K562 (cell line): Measurements from ENCODE around the gene EP300. TPM values are rescaled to one million over a fixed set of nuclear protein-coding genes. Genes with fewer than 3 reads are reported as not detected.
A peak's percentile ranks its signal among the peaks of the same experiment; 100 is the strongest.

Experiments used
- ADNP ChIP-seq: fragments of 200-800 bp; sonication (Bioruptor generic); IDR thresholded peaks from 2 replicates; pipeline ENCODE4 v1.6.1; 2016; ENCODE audit warnings: missing genetic modification characterization, missing compliant biosample characterization
- ARID3B ChIP-seq: fragments of 250-450 bp; sonication (Bioruptor Pico); IDR thresholded peaks from 2 replicates; pipeline ENCODE4 v1.4.0; 2020; ENCODE audit warnings: borderline replicate concordance
- BHLHE40 ChIP-seq: IDR thresholded peaks from 2 replicates; pipeline ENCODE4 v1.6.1; 2011; ENCODE audit warnings: low read length, improper control_type of control experiment
- CBFA2T3 ChIP-seq: fragments of 450-650 bp; IDR thresholded peaks from 2 replicates; pipeline ENCODE4 v1.6.1; 2017
- CTCFL ChIP-seq: IDR thresholded peaks from 2 replicates; pipeline ENCODE4 v1.6.1; 2011; ENCODE audit warnings: borderline replicate concordance, low read depth, mild to moderate bottlenecking, moderate library complexity, low read length; ENCODE audit not compliant: insufficient read depth, poor library complexity, severe bottlenecking
- EP300 ChIP-seq: IDR thresholded peaks from 2 replicates; pipeline ENCODE4 v1.6.1; 2012; ENCODE audit warnings: low read length, improper control_type of control experiment
- ETS2 ChIP-seq: IDR thresholded peaks from 2 replicates; pipeline ENCODE4 v1.6.1; 2016; ENCODE audit warnings: borderline replicate concordance, missing genetic modification characterization, mild to moderate bottlenecking, moderate library complexity, missing compliant biosample characterization; ENCODE audit not compliant: poor library complexity, severe bottlenecking
- FOXM1 ChIP-seq, 2 experiments: fragments of 450-650 bp in 1 of 2; sonication (generic) in 1 of 2; formaldehyde crosslinking in 1 of 2; IDR thresholded peaks; 2 replicates each; pipeline versions ENCODE4 v1.6.1 to v1.9.0; 2017 to 2022; ENCODE audit warnings: low read depth in 2 of 2, mild to moderate bottlenecking in 2 of 2, missing genetic modification reagents in 1 of 2, moderate library complexity in 1 of 2
- GTF2A2 ChIP-seq: IDR thresholded peaks from 2 replicates; pipeline ENCODE4 v1.6.1; 2016; ENCODE audit warnings: mild to moderate bottlenecking, missing genetic modification characterization, missing compliant biosample characterization
- JUND ChIP-seq, 2 experiments: IDR thresholded peaks; 2 replicates in 1 of 2; 3 replicates in 1 of 2; pipeline ENCODE4 v1.6.1; 2011; ENCODE audit warnings: borderline replicate concordance in 2 of 2, low read depth in 2 of 2, low read length in 2 of 2, improper control_type of control experiment in 1 of 2, missing biosample characterization in 1 of 2, missing genetic modification characterization in 1 of 2, missing genetic modification reagents in 1 of 2
- KDM4B ChIP-seq, 2 experiments: fragments of 450-650 bp in 1 of 2; sonication (generic) in 1 of 2; IDR thresholded peaks; 2 replicates each; pipeline ENCODE4 v1.6.1; 2016 to 2017; ENCODE audit warnings: borderline replicate concordance in 2 of 2, antibody characterized with exemption in 1 of 2, low read depth in 1 of 2, mild to moderate bottlenecking in 1 of 2
- MAFK ChIP-seq: IDR thresholded peaks from 2 replicates; pipeline ENCODE4 v1.6.1; 2011; ENCODE audit warnings: low read length, improper control_type of control experiment
- NR2F6 ChIP-seq: fragments of 450-650 bp; formaldehyde crosslinking; IDR thresholded peaks from 2 replicates; pipeline ENCODE4 v1.4.0; 2020; ENCODE audit warnings: mild to moderate bottlenecking
- PHF21A ChIP-seq: fragments of 450-650 bp; IDR thresholded peaks from 2 replicates; pipeline ENCODE4 v1.6.1; 2017; ENCODE audit warnings: low read depth, borderline replicate concordance
- POLR2B ChIP-seq: fragments of 450-650 bp; IDR thresholded peaks from 2 replicates; pipeline ENCODE4 v1.6.1; 2018; ENCODE audit warnings: low read depth; ENCODE audit not compliant: partially characterized antibody
- POLR2G ChIP-seq: fragments of 200-400 bp; formaldehyde crosslinking; IDR thresholded peaks from 2 replicates; pipeline ENCODE4 v1.6.1; 2017; ENCODE audit warnings: low read depth, mild to moderate bottlenecking, antibody characterized with exemption, low read length, moderate library complexity
- PRPF4 ChIP-seq: fragments of 200-400 bp; formaldehyde crosslinking; IDR thresholded peaks from one replicate; pipeline ENCODE4 v1.6.1; 2017; ENCODE audit warnings: low read length, low read depth, mild to moderate bottlenecking; ENCODE audit not compliant: insufficient read depth, poor library complexity, severe bottlenecking
- RBM39 ChIP-seq: fragments of 200-400 bp; formaldehyde crosslinking; optimal IDR thresholded peaks from 2 replicates; pipeline ENCODE3; 2018; ENCODE audit warnings: low read depth, low read length
- SREBF2 ChIP-seq: sonication (generic); formaldehyde crosslinking; IDR thresholded peaks from 2 replicates; pipeline ENCODE4 v1.4.0; 2020; ENCODE audit warnings: mild to moderate bottlenecking, missing genetic modification reagents
- SRSF1 ChIP-seq: fragments of 200-400 bp; formaldehyde crosslinking; IDR thresholded peaks from 2 replicates; pipeline ENCODE4 v1.6.1; 2017; ENCODE audit warnings: mild to moderate bottlenecking, low read depth, low read length, moderate library complexity
- SRSF9 ChIP-seq: fragments of 200-400 bp; formaldehyde crosslinking; IDR thresholded peaks from 2 replicates; pipeline ENCODE4 v1.6.1; 2017; ENCODE audit warnings: low read depth, low read length, borderline replicate concordance
- ZFP36 ChIP-seq: fragments of 150-350 bp; IDR thresholded peaks from 2 replicates; pipeline ENCODE4 v1.6.1; 2018; ENCODE audit warnings: low read length, low read depth; ENCODE audit not compliant: partially characterized antibody
- ZNF174 ChIP-seq: fragments of 250-450 bp; sonication (Bioruptor Pico); IDR thresholded peaks from 2 replicates; pipeline ENCODE4 v1.4.0; 2020; ENCODE audit warnings: mild to moderate bottlenecking
- ZNF239 ChIP-seq: fragments of 250-450 bp; sonication (Bioruptor Pico); IDR thresholded peaks from 2 replicates; pipeline ENCODE4 v1.4.0; 2020; ENCODE audit warnings: mild to moderate bottlenecking
- ZNF644 ChIP-seq: fragments of 200-800 bp; sonication (Bioruptor generic); IDR thresholded peaks from 2 replicates; pipeline ENCODE4 v1.6.1; 2016; ENCODE audit warnings: low read depth, missing genetic modification characterization, missing compliant biosample characterization
- polyA plus RNA-seq, 8 experiments: library from polyadenylated mRNA; depleted of rRNA in 4 of 8; stranded (reverse) in 5 of 8; unstranded in 3 of 8; fragments of >200 nt; fragmentation: Nextera tagmentation in 2 of 8; fragmentation: Illumina TruSeq in 1 of 8; extraction: Ambion mirVana in 2 of 8; extraction: Trizol in 1 of 8; gene quantifications; 2 replicates each; pipeline versions ENCODE4 v1.2.1 to v1.2.3, GENCODE V29; 2011 to 2014; ENCODE audit warnings: inconsistent platforms in 1 of 8, missing spikeins in 1 of 8
- total RNA-seq, 7 experiments: library from RNA; depleted of rRNA in 6 of 7; stranded (reverse); fragments of >200 nt in 6 of 7; fragmentation: Illumina TruSeq in 2 of 7; extraction: Trizol in 2 of 7; gene quantifications; 2 replicates each; pipeline versions ENCODE4 v1.2.1 to v1.2.3, GENCODE V29; 2011 to 2021; ENCODE audit warnings: low replicate concordance in 1 of 7

The EP300 gene
- total and polyA plus RNA-seq, 9 of the 15 experiments (the other 6 are each of a cell fraction or from before 2014, with no cell fraction given): 2.2 to 28.6 (median 10.9) TPM

DNA sequence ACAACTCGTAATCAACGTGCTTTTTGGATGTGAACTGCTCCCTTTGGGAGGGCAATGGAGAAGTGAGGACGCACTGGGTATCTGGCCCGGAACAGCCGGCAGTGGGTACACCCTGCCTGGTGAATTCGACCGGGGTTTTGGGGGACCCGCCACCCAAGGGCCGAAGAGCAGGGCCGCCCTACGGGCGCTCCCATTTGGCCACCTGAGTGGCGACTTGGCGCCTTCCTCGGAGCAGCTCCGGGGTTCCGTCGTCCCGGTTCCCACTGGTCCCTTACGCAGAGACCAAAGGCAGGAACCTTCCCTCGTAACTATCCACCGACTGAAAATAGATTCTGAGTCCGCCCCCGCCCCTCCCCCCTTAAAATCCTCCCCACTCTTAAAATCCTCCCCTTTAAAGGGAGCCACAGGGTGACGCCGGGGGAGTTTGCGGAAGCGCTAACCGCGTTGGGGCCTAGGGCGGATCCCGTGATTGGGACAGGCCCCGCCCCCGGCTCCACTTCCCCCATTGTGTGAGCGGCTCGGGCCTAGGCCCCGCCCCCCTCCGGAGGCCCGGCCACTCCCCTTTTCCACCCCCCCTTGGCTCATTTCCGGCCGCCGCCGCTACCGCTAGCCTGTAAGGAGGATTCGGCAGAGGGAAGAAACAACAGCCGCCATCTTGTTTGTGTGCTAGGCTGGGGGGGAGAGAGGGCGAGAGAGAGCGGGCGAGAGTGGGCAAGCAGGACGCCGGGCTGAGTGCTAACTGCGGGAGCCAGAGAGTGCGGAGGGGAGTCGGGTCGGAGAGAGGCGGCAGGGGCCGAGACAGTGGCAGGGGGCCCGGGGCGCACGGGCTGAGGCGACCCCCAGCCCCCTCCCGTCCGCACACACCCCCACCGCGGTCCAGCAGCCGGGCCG is 1.0 kb upstream of the EP300 start (continued):
- TF ChIP-seq ARID3B (CRISPR knock-in tag): no peak
- TF ChIP-seq EP300: no peak
- no peak for TF ChIP-seq ADNP (tag)
- no peak for TF ChIP-seq CTCFL
- TF ChIP-seq POLR2G: peak; percentile 84
- no peak for TF ChIP-seq ZNF239 (CRISPR knock-in tag)
- no peak for TF ChIP-seq MAFK
- TF ChIP-seq NR2F6 (CRISPR knock-in tag): no peak
- TF ChIP-seq PRPF4: no peak
- no peak for TF ChIP-seq SRSF9
- no peak for TF ChIP-seq ZNF644 (tag)
- TF ChIP-seq KDM4B (IDR thresholded peaks at IDR 0.05; ENCODE audit: borderline replicate concordance in 2 of 2, low read depth in 1 of 2): no peak
- no peak for TF ChIP-seq FOXM1 (IDR thresholded peaks at IDR 0.05; ENCODE audit: low read depth)
- TF ChIP-seq FOXM1 (CRISPR knock-in tag; IDR thresholded peaks at IDR 0.05; ENCODE audit: low read depth): no peak
- TF ChIP-seq SREBF2 (CRISPR knock-in tag): no peak
- no peak for TF ChIP-seq RBM39
- no peak for TF ChIP-seq SRSF1
- no peak for TF ChIP-seq CBFA2T3
- TF ChIP-seq JUND (IDR thresholded peaks at IDR 0.05; ENCODE audit: borderline replicate concordance, low read depth, low read length): peak; percentile 23; the same call in 1 of the 2 replicates
- TF ChIP-seq JUND (tag; IDR thresholded peaks at IDR 0.05; ENCODE audit: borderline replicate concordance, low read depth, low read length): no peak
- no peak for TF ChIP-seq ETS2
- TF ChIP-seq GTF2A2 (tag): no peak
- TF ChIP-seq ZFP36: no peak
- TF ChIP-seq POLR2B: peak; percentile 89
- 0 out of 2 replicates have a peak, but pooled peaks have one; percentile 22 for TF ChIP-seq PHF21A
- TF ChIP-seq BHLHE40: peak; percentile 65
- no peak for TF ChIP-seq ZNF174 (CRISPR knock-in tag)
